ENCODE measurements around the gene PRDM15. TPM values are rescaled to one million over a fixed set of nuclear protein-coding genes. Genes with fewer than 3 reads are reported as not detected.

Gene PRDM15
- total RNA-seq, 1 experiment from 2014 or later: 8.0 TPM

- no peak for DNase-seq (ENCODE audit: low read depth)
Measured at GRCh38 chr21:41864311-41865001, 14.7 kb downstream of the PRDM15 start.

GRCh38 chr21:41863439-41863740 is 15.8 kb downstream of the PRDM15 start:
- DNase-seq (ENCODE audit: low read depth): no peak

GRCh38 chr21:41861987-41862386 is 17.2 kb downstream of the PRDM15 start:
- DNase-seq (ENCODE audit: low read depth): no peak

GRCh38 chr21:41861255-41861654 is 17.9 kb downstream of the PRDM15 start:
- DNase-seq (ENCODE audit: low read depth): no peak

- no peak for DNase-seq (ENCODE audit: low read depth)
Measured at GRCh38 chr21:41859297-41859980, 19.7 kb downstream of the PRDM15 start.

- DNase-seq (ENCODE audit: low read depth): no peak
Measured at GRCh38 chr21:41858466-41859296, 20.5 kb downstream of the PRDM15 start.

- DNase-seq (ENCODE audit: low read depth): peak; percentile 24
Measured at GRCh38 chr21:41857771-41858300, 21.3 kb downstream of the PRDM15 start.

- no peak for DNase-seq (ENCODE audit: low read depth)
Measured at GRCh38 chr21:41856572-41856971, 22.6 kb downstream of the PRDM15 start.

- DNase-seq (ENCODE audit: low read depth): no peak
Measured at GRCh38 chr21:41854426-41854995, 24.6 kb downstream of the PRDM15 start.

GRCh38 chr21:41852929-41853320 is 26.2 kb downstream of the PRDM15 start:
- no peak for DNase-seq (ENCODE audit: low read depth)

GRCh38 chr21:41852151-41852928 is 26.8 kb downstream of the PRDM15 start:
- DNase-seq (ENCODE audit: low read depth): no peak

GRCh38 chr21:41851090-41851790 is 27.9 kb downstream of the PRDM15 start:
- no peak for DNase-seq (ENCODE audit: low read depth)

GRCh38 chr21:41850085-41850484 is 29.1 kb downstream of the PRDM15 start:
- DNase-seq (ENCODE audit: low read depth): no peak

- DNase-seq (ENCODE audit: low read depth): no peak
Measured at GRCh38 chr21:41848958-41849580, 30.1 kb downstream of the PRDM15 start.

GRCh38 chr21:41848533-41848932 is 30.6 kb downstream of the PRDM15 start:
- DNase-seq (ENCODE audit: low read depth): no peak

GRCh38 chr21:41847066-41847804 is 31.9 kb downstream of the PRDM15 start:
- DNase-seq (ENCODE audit: low read depth): no peak

GRCh38 chr21:41846536-41846935 is 32.6 kb downstream of the PRDM15 start:
- DNase-seq (ENCODE audit: low read depth): no peak

- DNase-seq (ENCODE audit: low read depth): no peak
Measured at GRCh38 chr21:41846033-41846317, 33.2 kb downstream of the PRDM15 start.

- no peak for DNase-seq (ENCODE audit: low read depth)
Measured at GRCh38 chr21:41845310-41846032, 33.7 kb downstream of the PRDM15 start.

Data from M059J (cell line).